Psoas muscle (tissue), 8 donors: ENCODE measurements around the gene ASPHD1. TPM values are rescaled to one million over a fixed set of nuclear protein-coding genes. Genes with fewer than 3 reads are reported as not detected.

Experiments used
- ATAC-seq, 4 donors: fragments of 200-7000 bp; cut with Tn5 transposase; one replicate each; pipeline ENCODE4 v1.9.1; 2020; ENCODE audit warnings: moderate library complexity in 3 of 4, mild to moderate bottlenecking in 2 of 4
- DNase-seq, 2 donors: peaks; one replicate each; pipeline ENCODE4 v3.0.0-alpha.2; 2020
- H3K27ac ChIP-seq: fragments of 200-600 bp; one replicate; pipeline ENCODE4 v1.8.0; 2022
- H3K27me3 ChIP-seq, 3 donors: fragments of 200-600 bp in 1 of 3; one replicate each; pipeline versions ENCODE4 v1.6.1 to v1.8.0; 2013 to 2022; ENCODE audit warnings: low read length in 2 of 3, mild to moderate bottlenecking in 2 of 3, moderate library complexity in 1 of 3; ENCODE audit not compliant: insufficient read depth in 3 of 3
- H3K36me3 ChIP-seq, 2 donors: fragments of 200-600 bp in 1 of 2; one replicate each; pipeline versions ENCODE4 v1.6.1 to v1.8.0; 2013 to 2022; ENCODE audit warnings: low read depth in 1 of 2, mild to moderate bottlenecking in 1 of 2, moderate library complexity in 1 of 2; ENCODE audit not compliant: insufficient read depth in 1 of 2
- H3K4me1 ChIP-seq: fragments of 200-600 bp; one replicate; pipeline ENCODE4 v1.8.0; 2022
- H3K4me3 ChIP-seq: fragments of 200-600 bp; one replicate; pipeline ENCODE4 v1.8.0; 2022; ENCODE audit warnings: mild to moderate bottlenecking
- H3K9me3 ChIP-seq: fragments of 200-600 bp; one replicate; pipeline ENCODE4 v1.8.0; 2022
- CTCF ChIP-seq: fragments of 200-600 bp; IDR thresholded peaks from one replicate; pipeline ENCODE4 v1.8.0; 2022; ENCODE audit warnings: antibody characterized with exemption
- WGBS, 3 donors: extraction: QIAGEN DNeasy Blood & Tissue Kit; methylation state at CpG; one replicate each; pipeline versions ENCODE4 v1.1.6 to v1.1.7; 2013; 5-methylcytosine and 5-hydroxymethylcytosine counted together
- intact Hi-C, 2 donors: fragments of 100-400 bp; cut with DNase I; formaldehyde crosslinking; loops; one replicate each; pipeline versions ENCODE4 v1.11.0 to v1.14.2; 2022
- polyA plus RNA-seq, 3 donors: library from polyadenylated mRNA; stranded (reverse); fragments of 200-250 nt; gene quantifications; one replicate each; pipeline ENCODE4 v1.2.3, GENCODE V29; 2013
- total RNA-seq, 4 donors: library from RNA; stranded (reverse); fragmentation: NEBNext Ultra II Directional in 2 of 4; extraction: Animal tissue kit (Norgen Biotek cat#: 25700) in 2 of 4; gene quantifications; one replicate each; pipeline versions ENCODE4 v1.2.1 to v1.2.4, GENCODE V29; 2021 to 2023
- donor health status: healthy with polysubstance abuse.
- donor health status: DM: no; HTN: no; CAD: no; lungs with moderate emphysema.
- donor health status: Bipolar disorder and iron deficiency.
- donor health status: healthy.
- donor health status: DM: yes; HTN: yes; CAD: no.
- donor health status: DM: no; HTN: no; CAD: no.
- donor health status: DM: no; HTN: no; CAD: no.
- donor health status: DM: yes; HTN: yes; CAD: no.

Gene ASPHD1
- total and polyA plus RNA-seq, 7 donors: 0.04 to 0.23 (median 0.14) TPM; not detected in 3

- no peak for DNase-seq
- Histone ChIP-seq H3K27ac (peak overlapping the region; percentile 85), H3K36me3 (peaks cover 0 to 34% of the 10 kb centered on the region in 2 donors), H3K9me3 (no peaks in the 10 kb centered on the region), H3K4me1 (peaks cover 10% of the 10 kb centered on the region), H3K4me3 (peak overlapping the region; percentile 95), H3K27me3 (no peaks in the 10 kb centered on the region)
- intact Hi-C loops: loop anchor here (5.0 kb wide), 3 partner anchors 45 to 145 kb away; partner anchors contain the start of genes PAGR1 (in 1 of the 2) and TAOK2 (in 1 of the 2)
- 1% methylated on average over 27 of the region's 27 CpGs for WGBS, 3 donors
- peak; percentile 1 to 12 (median 3) for ATAC-seq
- TF ChIP-seq CTCF: no peak
These were observed 37.9 kb upstream of the ASPHD1 start for GRCh38 chr16:29862383-29862883.

GRCh38 chr16:29862884-29863668 is 37.2 kb upstream of the ASPHD1 start, which contains the start of gene CDIPT:
Gene CDIPT (minus strand): TSS chr16:29863226. CDS start chr16:29862857, 369 bp downstream.
- peak within 1 kb of the TSS; percentile 85 for H3K27ac ChIP-seq
- peaks cover 0 to 34% of the 10 kb centered on the region in 2 donors for H3K36me3 ChIP-seq
- H3K27me3 ChIP-seq: no peaks in the 10 kb centered on the region
- intact Hi-C loops: loop anchor here (5.0 kb wide), 3 partner anchors 46 to 144 kb away; partner anchors contain the start of genes PAGR1 (in 1 of the 2) and TAOK2 (in 1 of the 2)
- 0% methylated on average over 44 to 57 of the region's 57 CpGs for WGBS, 3 donors
- no peaks in the 10 kb centered on the region for H3K9me3 ChIP-seq
- peaks cover 10% of the 10 kb centered on the region for H3K4me1 ChIP-seq
- TF ChIP-seq CTCF: peak; percentile 39
- peak; percentile 95 to 97 for DNase-seq
- peak within 1 kb of the TSS; percentile 95 for H3K4me3 ChIP-seq
- ATAC-seq: peak; percentile 98 to 99 (median 99)

GRCh38 chr16:29863669-29863984 is 36.7 kb upstream of the ASPHD1 start:
- H3K27me3 ChIP-seq: no peaks in the 10 kb centered on the region
- intact Hi-C loops: loop anchor here (5.0 kb wide), 3 partner anchors 46 to 144 kb away; partner anchors contain the start of genes PAGR1 (in 1 of the 2) and TAOK2 (in 1 of the 2)
- H3K4me3 ChIP-seq: peak overlapping the region; percentile 95
- WGBS, 3 donors: 11 to 31% (median 31%) methylated on average over 11 to 16 of the region's 16 CpGs
- no peak for TF ChIP-seq CTCF
- ATAC-seq: no peak
- no peak for DNase-seq
- peaks cover 10% of the 10 kb centered on the region for H3K4me1 ChIP-seq
- no peaks in the 10 kb centered on the region for H3K9me3 ChIP-seq
- H3K27ac ChIP-seq: peak overlapping the region; percentile 85
- H3K36me3 ChIP-seq: peaks cover 0 to 30% of the 10 kb centered on the region in 2 donors

GRCh38 chr16:29864205-29864604 is 36.1 kb upstream of the ASPHD1 start:
- peaks cover 0 to 24% of the 10 kb centered on the region in 2 donors for H3K36me3 ChIP-seq
- 77 to 82% (median 77%) methylated on average over 8 to 9 of the region's 9 CpGs for WGBS, 3 donors
- DNase-seq (no peak), ATAC-seq (no peak)
- no peaks in the 10 kb centered on the region for H3K27me3 ChIP-seq
- intact Hi-C loops: loop anchor here (5.0 kb wide), 3 partner anchors 47 to 143 kb away; partner anchors contain the start of genes PAGR1 (in 1 of the 2) and TAOK2 (in 1 of the 2)
- H3K4me1 ChIP-seq: peaks cover 10% of the 10 kb centered on the region
- H3K9me3 ChIP-seq: no peaks in the 10 kb centered on the region
- TF ChIP-seq CTCF: no peak
- no peak overlapping the region for H3K27ac ChIP-seq
- H3K4me3 ChIP-seq: peak overlapping the region; percentile 95
